ENCODE results near the gene ERGIC3. TPM values are rescaled to one million over a fixed set of nuclear protein-coding genes. Genes with fewer than 3 reads are reported as not detected.
A peak's percentile ranks its signal among the peaks of the same experiment; 100 is the strongest.

ERGIC3 gene
- total and polyA plus RNA-seq, 10 donors: 127 to 179 (median 147) TPM

DNA sequence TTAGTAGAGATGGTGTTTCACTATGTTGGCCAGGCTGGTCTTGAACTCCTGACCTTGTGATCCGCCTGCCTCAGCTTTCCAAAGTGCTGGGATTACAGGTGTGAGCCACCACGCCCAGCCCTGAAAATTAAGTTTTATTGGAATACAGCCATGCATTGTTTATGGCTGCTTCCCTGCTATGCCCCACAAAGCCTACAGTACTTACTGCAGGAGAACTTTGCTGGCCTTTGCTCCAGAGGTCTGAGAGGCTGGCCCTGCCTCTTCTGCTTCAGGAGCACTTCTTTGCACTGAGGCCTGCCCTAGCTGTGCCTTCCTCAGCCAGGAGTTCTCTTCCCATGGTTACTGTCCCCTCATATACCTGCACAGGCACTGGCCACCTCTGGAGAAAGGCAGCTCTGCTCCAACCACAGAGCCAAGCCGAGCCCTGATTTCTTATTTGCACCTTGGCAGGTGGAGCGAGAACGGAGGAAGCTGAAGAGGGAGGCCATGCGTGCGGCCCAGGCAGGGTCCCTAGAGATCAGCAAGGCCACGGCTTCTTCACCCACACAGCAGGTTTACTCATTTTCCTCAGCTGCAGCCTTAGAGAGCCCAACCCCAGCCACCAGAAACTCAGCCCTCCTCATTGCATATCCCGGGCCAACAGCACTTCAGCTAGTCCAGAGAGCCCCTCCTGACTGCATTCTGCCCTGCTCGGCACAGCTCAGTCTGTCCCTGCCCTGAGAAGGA, 33.2 kb upstream of the ERGIC3 start:
- TF ChIP-seq, protein P1, sequence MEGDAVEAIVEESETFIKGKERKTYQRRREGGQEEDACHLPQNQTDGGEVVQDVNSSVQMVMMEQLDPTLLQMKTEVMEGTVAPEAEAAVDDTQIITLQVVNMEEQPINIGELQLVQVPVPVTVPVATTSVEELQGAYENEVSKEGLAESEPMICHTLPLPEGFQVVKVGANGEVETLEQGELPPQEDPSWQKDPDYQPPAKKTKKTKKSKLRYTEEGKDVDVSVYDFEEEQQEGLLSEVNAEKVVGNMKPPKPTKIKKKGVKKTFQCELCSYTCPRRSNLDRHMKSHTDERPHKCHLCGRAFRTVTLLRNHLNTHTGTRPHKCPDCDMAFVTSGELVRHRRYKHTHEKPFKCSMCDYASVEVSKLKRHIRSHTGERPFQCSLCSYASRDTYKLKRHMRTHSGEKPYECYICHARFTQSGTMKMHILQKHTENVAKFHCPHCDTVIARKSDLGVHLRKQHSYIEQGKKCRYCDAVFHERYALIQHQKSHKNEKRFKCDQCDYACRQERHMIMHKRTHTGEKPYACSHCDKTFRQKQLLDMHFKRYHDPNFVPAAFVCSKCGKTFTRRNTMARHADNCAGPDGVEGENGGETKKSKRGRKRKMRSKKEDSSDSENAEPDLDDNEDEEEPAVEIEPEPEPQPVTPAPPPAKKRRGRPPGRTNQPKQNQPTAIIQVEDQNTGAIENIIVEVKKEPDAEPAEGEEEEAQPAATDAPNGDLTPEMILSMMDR (IDR thresholded peaks at IDR 0.05 in 8 of 11, conservative IDR thresholded peaks at IDR 0.05 in 3 of 11): no peak
- TF ChIP-seq POLR2AphosphoS5 (IDR thresholded peaks at IDR 0.05): peak in 2 of 3 donors; percentile 30 to 34
- Histone ChIP-seq H3K27ac (peak overlapping the region in 2 of 8 donors; percentile 24 to 62), H3K27me3 (replicated peaks in 1 of 7) (no peaks in the 10 kb centered on the region), H3K4me3 (no peak overlapping the region), H3K36me3 (peaks cover 3 to 100% (median 89%) of the 10 kb centered on the region in 6 donors), H3K9me3 (no peaks in the 10 kb centered on the region), H3K4me1 (peaks cover 0 to 63% (median 37%) of the 10 kb centered on the region in 6 donors)
- DNase-seq: no peak
- 60 to 88% (median 85%) methylated on average over 10 of the region's 10 CpGs for WGBS, 5 donors
- intact Hi-C loops (cut with DNase I; ENCODE audit: low total_unique reads): no loop called here

DNA sequence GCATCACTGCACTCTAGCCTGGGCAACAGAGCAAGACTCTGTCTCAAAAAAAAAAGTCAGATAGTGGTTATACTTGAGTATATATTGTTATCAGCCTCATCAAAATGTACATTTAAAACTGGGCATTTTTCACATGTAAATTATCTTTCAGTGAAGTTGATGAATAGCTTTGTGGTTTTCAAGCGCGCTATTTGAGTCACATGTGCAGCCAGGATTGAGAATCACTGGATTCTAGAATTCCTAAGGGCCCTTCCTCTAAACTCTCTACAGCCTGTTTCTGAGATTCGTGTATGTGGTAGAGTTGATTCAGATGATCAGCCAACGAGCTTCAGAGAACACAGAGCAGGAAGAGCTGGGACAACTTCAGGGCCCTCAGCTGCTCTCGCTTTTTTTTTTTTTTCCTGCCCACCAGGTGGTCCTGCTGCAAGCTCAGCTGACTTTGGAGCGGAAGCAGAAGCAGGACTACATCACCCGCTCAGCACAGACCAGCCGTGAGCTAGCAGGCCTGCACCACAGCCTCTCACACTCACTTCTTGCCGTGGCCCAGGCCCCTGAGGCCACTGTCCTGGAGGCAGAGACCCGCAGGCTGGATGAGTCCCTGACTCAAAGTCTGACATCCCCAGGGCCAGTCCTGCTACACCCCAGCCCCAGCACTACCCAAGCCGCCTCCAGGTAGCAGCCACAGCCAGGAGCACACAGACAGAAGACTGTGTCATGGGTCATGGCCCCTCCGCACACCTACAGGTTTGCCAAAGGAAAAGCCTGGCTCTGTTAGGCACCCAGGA, 30.7 kb upstream of the ERGIC3 start:
- intact Hi-C loops (cut with DNase I; ENCODE audit: low total_unique reads): no loop called here
- H3K4me1 ChIP-seq: peaks cover 0 to 38% (median 27%) of the 10 kb centered on the region in 6 donors
- 84 to 94% (median 91%) methylated on average over 10 to 12 of the region's 12 CpGs for WGBS, 5 donors
- TF ChIP-seq, protein P1 (IDR thresholded peaks at IDR 0.05 in 8 of 11, conservative IDR thresholded peaks at IDR 0.05 in 3 of 11): no peak
- no peak for TF ChIP-seq POLR2AphosphoS5 (IDR thresholded peaks at IDR 0.05)
- no peak for TF ChIP-seq POLR2A (IDR thresholded peaks at IDR 0.05)
- H3K36me3 ChIP-seq: peaks cover 3 to 100% (median 88%) of the 10 kb centered on the region in 6 donors
- H3K9me3 ChIP-seq: no peaks in the 10 kb centered on the region
- H3K4me3 ChIP-seq: no peak overlapping the region
- no peak overlapping the region for H3K27ac ChIP-seq
- H3K27me3 ChIP-seq (replicated peaks in 1 of 7): no peaks in the 10 kb centered on the region
- DNase-seq: no peak

DNA sequence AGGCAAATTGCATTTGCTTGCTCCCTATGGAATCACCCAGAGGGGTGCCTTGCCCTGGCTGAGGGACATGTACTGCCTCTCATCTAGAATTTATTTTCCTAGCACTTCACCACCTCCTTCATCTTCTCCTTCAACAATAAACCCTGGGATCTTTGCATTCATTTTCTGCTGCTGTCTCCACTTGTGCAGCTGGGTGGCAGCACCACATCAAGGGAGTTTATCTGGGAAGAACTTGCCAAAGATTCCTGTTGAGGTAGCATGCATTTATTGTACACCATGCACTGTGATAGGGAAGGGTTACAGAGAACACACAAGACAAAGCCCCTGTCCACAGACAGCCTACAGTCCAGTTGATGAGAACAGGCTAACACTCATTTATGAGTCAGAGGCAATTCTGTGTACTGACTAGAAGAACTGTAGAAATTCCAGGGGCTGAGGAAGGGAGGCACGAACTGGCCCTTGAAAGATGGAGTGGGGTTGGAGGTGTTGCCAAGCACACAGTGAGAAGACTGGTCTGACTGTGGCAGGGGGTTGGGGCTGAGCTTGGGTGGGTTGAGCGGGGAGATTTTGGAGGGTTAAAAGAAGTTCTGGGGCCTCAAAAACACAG, 30.0 kb upstream of the ERGIC3 start:
- 93 to 100% (median 94%) methylated on average over 2 of the region's 2 CpGs for WGBS, 5 donors
- no peak overlapping the region for H3K4me3 ChIP-seq
- no peak overlapping the region for H3K27ac ChIP-seq
- intact Hi-C loops (cut with DNase I; ENCODE audit: low total_unique reads): no loop called here
- H3K36me3 ChIP-seq: peaks cover 3 to 94% (median 85%) of the 10 kb centered on the region in 6 donors
- no peak for DNase-seq
- no peaks in the 10 kb centered on the region for H3K27me3 ChIP-seq (replicated peaks in 1 of 7)
- peaks cover 0 to 30% (median 20%) of the 10 kb centered on the region in 6 donors for H3K4me1 ChIP-seq
- TF ChIP-seq POLR2AphosphoS5 (IDR thresholded peaks at IDR 0.05) (no peak), POLR2A (IDR thresholded peaks at IDR 0.05) (no peak)
- TF ChIP-seq, protein P1 (IDR thresholded peaks at IDR 0.05 in 8 of 11, conservative IDR thresholded peaks at IDR 0.05 in 3 of 11): peak in 7 of 11 experiments; percentile 22 to 42 (median 35)
- H3K9me3 ChIP-seq: no peaks in the 10 kb centered on the region
